ENCODE data around the gene PARG.

Gene PARG

GRCh38 chr10:49830846-49831245 lies 111.0 kb downstream of the PARG start:
- Histone ChIP-seq H3K4me3 (no peak overlapping the region), H3K4me1 (peaks cover 21% of the 10 kb centered on the region), H3K9me3 (no peaks in the 10 kb centered on the region), H3K36me3 (replicated peaks) (peaks cover 5% of the 10 kb centered on the region), H3K27me3 (ENCODE audit: low read depth) (no peaks in the 10 kb centered on the region)
- in situ Hi-C loops (cut with MboI; ENCODE audit: low sequenced_read_pairs), result no loop called here
- no peak for DNase-seq (ENCODE audit: low spot score in 2 of 2)

- H3K27me3 ChIP-seq (ENCODE audit: low read depth), result no peaks in the 10 kb centered on the region
- no peak overlapping the region for H3K4me3 ChIP-seq
- H3K9me3 ChIP-seq, result no peaks in the 10 kb centered on the region
- peaks cover 5% of the 10 kb centered on the region for H3K36me3 ChIP-seq (replicated peaks)
- H3K4me1 ChIP-seq, result peaks cover 21% of the 10 kb centered on the region
- in situ Hi-C loops (cut with MboI; ENCODE audit: low sequenced_read_pairs), result no loop called here
- no peak for DNase-seq (ENCODE audit: low spot score in 2 of 2)
Observed at GRCh38 chr10:49830016-49830415, 111.8 kb downstream of the PARG start.

GRCh38 chr10:49827297-49827696 lies 114.5 kb downstream of the PARG start:
- Histone ChIP-seq H3K36me3 (replicated peaks) (peaks cover 5% of the 10 kb centered on the region), H3K9me3 (no peaks in the 10 kb centered on the region), H3K27me3 (ENCODE audit: low read depth) (no peaks in the 10 kb centered on the region), H3K4me1 (peaks cover 21% of the 10 kb centered on the region), H3K4me3 (no peak overlapping the region)
- in situ Hi-C loops (cut with MboI; ENCODE audit: low sequenced_read_pairs), result no loop called here
- DNase-seq (ENCODE audit: low spot score in 2 of 2), result no peak

- peaks cover 19% of the 10 kb centered on the region; the same call in 1 of the 2 replicates for H3K36me3 ChIP-seq (replicated peaks)
- DNase-seq (ENCODE audit: low spot score in 2 of 2), result no peak
- H3K4me3 ChIP-seq, result no peak overlapping the region
- H3K27me3 ChIP-seq (ENCODE audit: low read depth), result no peaks in the 10 kb centered on the region
- in situ Hi-C loops (cut with MboI; ENCODE audit: low sequenced_read_pairs), result no loop called here
- H3K9me3 ChIP-seq, result no peaks in the 10 kb centered on the region
- no peaks in the 10 kb centered on the region for H3K4me1 ChIP-seq
Observed at GRCh38 chr10:49819234-49819958, 122.4 kb downstream of the PARG start.

GRCh38 chr10:49817845-49818244 lies 124.0 kb downstream of the PARG start:
- no peaks in the 10 kb centered on the region for H3K27me3 ChIP-seq (ENCODE audit: low read depth)
- H3K9me3 ChIP-seq, result no peaks in the 10 kb centered on the region
- DNase-seq (ENCODE audit: low spot score in 2 of 2), result no peak
- H3K4me3 ChIP-seq, result no peak overlapping the region
- in situ Hi-C loops (cut with MboI; ENCODE audit: low sequenced_read_pairs), result no loop called here
- peaks cover 19% of the 10 kb centered on the region; the same call in 1 of the 2 replicates for H3K36me3 ChIP-seq (replicated peaks)
- no peaks in the 10 kb centered on the region for H3K4me1 ChIP-seq

GRCh38 chr10:49803988-49804387 lies 137.8 kb downstream of the PARG start:
- H3K4me1 ChIP-seq, result no peaks in the 10 kb centered on the region
- H3K4me3 ChIP-seq, result no peak overlapping the region
- 0 out of 2 replicates have a peak, but pooled peaks cover 2% of the 10 kb centered on the region for H3K27me3 ChIP-seq (ENCODE audit: low read depth)
- DNase-seq (ENCODE audit: low spot score in 2 of 2), result no peak
- H3K36me3 ChIP-seq (replicated peaks), result no peaks in the 10 kb centered on the region
- in situ Hi-C loops (cut with MboI; ENCODE audit: low sequenced_read_pairs), result no loop called here
- no peaks in the 10 kb centered on the region; the same call in 1 of the 2 replicates for H3K9me3 ChIP-seq

GRCh38 chr10:49798275-49798674 lies 143.6 kb downstream of the PARG start:
- Histone ChIP-seq H3K27me3 (ENCODE audit: low read depth) (0 out of 2 replicates have a peak, but pooled peaks cover 2% of the 10 kb centered on the region), H3K36me3 (replicated peaks) (no peaks in the 10 kb centered on the region), H3K4me1 (no peaks in the 10 kb centered on the region), H3K9me3 (no peaks in the 10 kb centered on the region), H3K4me3 (no peak overlapping the region)
- DNase-seq (ENCODE audit: low spot score in 2 of 2), result no peak
- in situ Hi-C loops (cut with MboI; ENCODE audit: low sequenced_read_pairs), result no loop called here

GRCh38 chr10:49791100-49791499 lies 150.7 kb downstream of the PARG start:
- Histone ChIP-seq H3K9me3 (no peaks in the 10 kb centered on the region), H3K4me3 (no peak overlapping the region), H3K4me1 (no peaks in the 10 kb centered on the region), H3K27me3 (ENCODE audit: low read depth) (peaks cover 3% of the 10 kb centered on the region; the same call in 1 of the 2 replicates), H3K36me3 (replicated peaks) (no peaks in the 10 kb centered on the region)
- DNase-seq (ENCODE audit: low spot score in 2 of 2), result no peak
- in situ Hi-C loops (cut with MboI; ENCODE audit: low sequenced_read_pairs), result no loop called here

- peaks cover 4% of the 10 kb centered on the region; the same call in 1 of the 2 replicates for H3K27me3 ChIP-seq (ENCODE audit: low read depth)
Observed at GRCh38 chr10:49784681-49785080, 157.1 kb downstream of the PARG start.

GRCh38 chr10:49783645-49784044 lies 158.2 kb downstream of the PARG start:
- Histone ChIP-seq H3K27me3 (ENCODE audit: low read depth) (peaks cover 4% of the 10 kb centered on the region; the same call in 1 of the 2 replicates), H3K9me3 (no peaks in the 10 kb centered on the region), H3K4me3 (no peak overlapping the region), H3K4me1 (no peaks in the 10 kb centered on the region), H3K36me3 (replicated peaks) (no peaks in the 10 kb centered on the region)
- in situ Hi-C loops (cut with MboI; ENCODE audit: low sequenced_read_pairs), result no loop called here
- no peak for DNase-seq (ENCODE audit: low spot score in 2 of 2)

More at GRCh38 chr10:49784681-49785080, 157.1 kb downstream of the PARG start:
- Histone ChIP-seq H3K36me3 (replicated peaks) (no peaks in the 10 kb centered on the region), H3K4me3 (no peak overlapping the region), H3K4me1 (no peaks in the 10 kb centered on the region), H3K9me3 (no peaks in the 10 kb centered on the region)
- in situ Hi-C loops (cut with MboI; ENCODE audit: low sequenced_read_pairs), result no loop called here
- no peak for DNase-seq (ENCODE audit: low spot score in 2 of 2)

GRCh38 chr10:49781247-49781646 lies 160.6 kb downstream of the PARG start:
- Histone ChIP-seq H3K4me1 (no peaks in the 10 kb centered on the region), H3K36me3 (replicated peaks) (no peaks in the 10 kb centered on the region), H3K9me3 (no peaks in the 10 kb centered on the region), H3K27me3 (ENCODE audit: low read depth) (peaks cover 4% of the 10 kb centered on the region; the same call in 1 of the 2 replicates), H3K4me3 (no peak overlapping the region)
- no peak for DNase-seq (ENCODE audit: low spot score in 2 of 2)
- in situ Hi-C loops (cut with MboI; ENCODE audit: low sequenced_read_pairs), result no loop called here

GRCh38 chr10:49778197-49778596 lies 163.6 kb downstream of the PARG start:
- Histone ChIP-seq H3K4me1 (no peaks in the 10 kb centered on the region), H3K27me3 (ENCODE audit: low read depth) (no peaks in the 10 kb centered on the region; the same call in 1 of the 2 replicates), H3K4me3 (no peak overlapping the region), H3K9me3 (no peaks in the 10 kb centered on the region), H3K36me3 (replicated peaks) (no peaks in the 10 kb centered on the region)
- no peak for DNase-seq (ENCODE audit: low spot score in 2 of 2)
- in situ Hi-C loops (cut with MboI; ENCODE audit: low sequenced_read_pairs), result no loop called here

GRCh38 chr10:49776851-49777250 lies 165.0 kb downstream of the PARG start:
- DNase-seq (ENCODE audit: low spot score in 2 of 2), result no peak
- Histone ChIP-seq H3K4me1 (no peaks in the 10 kb centered on the region), H3K4me3 (no peak overlapping the region), H3K27me3 (ENCODE audit: low read depth) (no peaks in the 10 kb centered on the region; the same call in none of the 2 replicates), H3K9me3 (no peaks in the 10 kb centered on the region), H3K36me3 (replicated peaks) (no peaks in the 10 kb centered on the region)
- in situ Hi-C loops (cut with MboI; ENCODE audit: low sequenced_read_pairs), result no loop called here

- Histone ChIP-seq H3K36me3 (replicated peaks) (no peaks in the 10 kb centered on the region), H3K4me3 (no peak overlapping the region), H3K4me1 (no peaks in the 10 kb centered on the region), H3K27me3 (ENCODE audit: low read depth) (no peaks in the 10 kb centered on the region; the same call in none of the 2 replicates), H3K9me3 (no peaks in the 10 kb centered on the region)
- in situ Hi-C loops (cut with MboI; ENCODE audit: low sequenced_read_pairs), result no loop called here
- no peak for DNase-seq (ENCODE audit: low spot score in 2 of 2)
Observed at GRCh38 chr10:49775014-49775413, 166.8 kb downstream of the PARG start.

All from HAP-1 (cell line).